IPS-15b (cell line): Measurements from ENCODE around the gene PLA2G2C.

Source experiments
- H3K27me3 ChIP-seq: one replicate; pipeline ENCODE4 v1.6.1; 2013; ENCODE audit warnings: low read length; ENCODE audit not compliant: control insufficient read depth, insufficient read depth
- H3K36me3 ChIP-seq: one replicate; pipeline ENCODE4 v1.6.1; 2013; ENCODE audit warnings: low read length; ENCODE audit not compliant: control insufficient read depth, insufficient read depth
- H3K4me1 ChIP-seq: one replicate; pipeline ENCODE4 v1.6.1; 2013; ENCODE audit warnings: mild to moderate bottlenecking, low read length; ENCODE audit not compliant: control insufficient read depth, insufficient read depth
- H3K4me3 ChIP-seq: one replicate; pipeline ENCODE4 v1.5.1; 2013; ENCODE audit warnings: low read depth, low read length
- H3K9ac ChIP-seq: one replicate; pipeline ENCODE4 v1.6.1; 2013; ENCODE audit warnings: low read depth, mild to moderate bottlenecking, low read length
- H3K9me3 ChIP-seq: one replicate; pipeline ENCODE4 v1.6.1; 2013; ENCODE audit warnings: mild to moderate bottlenecking, low read length; ENCODE audit not compliant: control insufficient read depth, insufficient read depth

PLA2G2C gene

GRCh38 chr1:20164694-20165202, 21.6 kb downstream of the PLA2G2C start:
- Histone ChIP-seq H3K9ac (no peak overlapping the region), H3K4me3 (no peak overlapping the region), H3K27me3 (no peaks in the 10 kb centered on the region), H3K4me1 (no peaks in the 10 kb centered on the region), H3K36me3 (no peaks in the 10 kb centered on the region), H3K9me3 (peaks cover 9% of the 10 kb centered on the region)

- H3K36me3 ChIP-seq: no peaks in the 10 kb centered on the region
- H3K27me3 ChIP-seq: no peaks in the 10 kb centered on the region
- H3K9ac ChIP-seq: no peak overlapping the region
- H3K4me1 ChIP-seq: no peaks in the 10 kb centered on the region
- peaks cover 9% of the 10 kb centered on the region for H3K9me3 ChIP-seq
- no peak overlapping the region for H3K4me3 ChIP-seq
Measured at GRCh38 chr1:20160034-20160433, 26.3 kb downstream of the PLA2G2C start.

- Histone ChIP-seq H3K36me3 (no peaks in the 10 kb centered on the region), H3K9me3 (peaks cover 9% of the 10 kb centered on the region), H3K27me3 (no peaks in the 10 kb centered on the region), H3K9ac (no peak overlapping the region), H3K4me3 (no peak overlapping the region), H3K4me1 (no peaks in the 10 kb centered on the region)
Measured at GRCh38 chr1:20158358-20159070, 27.8 kb downstream of the PLA2G2C start.

GRCh38 chr1:20154301-20154831, 32.0 kb downstream of the PLA2G2C start:
- Histone ChIP-seq H3K4me1 (peaks cover 8% of the 10 kb centered on the region), H3K9ac (no peak overlapping the region), H3K9me3 (no peaks in the 10 kb centered on the region), H3K36me3 (no peaks in the 10 kb centered on the region), H3K27me3 (no peaks in the 10 kb centered on the region), H3K4me3 (no peak overlapping the region)

GRCh38 chr1:20153000-20153418, 33.3 kb downstream of the PLA2G2C start:
- H3K9ac ChIP-seq: no peak overlapping the region
- no peaks in the 10 kb centered on the region for H3K36me3 ChIP-seq
- H3K4me3 ChIP-seq: no peak overlapping the region
- no peaks in the 10 kb centered on the region for H3K27me3 ChIP-seq
- peaks cover 8% of the 10 kb centered on the region for H3K4me1 ChIP-seq
- no peaks in the 10 kb centered on the region for H3K9me3 ChIP-seq

- Histone ChIP-seq H3K4me3 (no peak overlapping the region), H3K36me3 (no peaks in the 10 kb centered on the region), H3K9me3 (no peaks in the 10 kb centered on the region), H3K27me3 (no peaks in the 10 kb centered on the region), H3K4me1 (peaks cover 8% of the 10 kb centered on the region), H3K9ac (no peak overlapping the region)
Measured at GRCh38 chr1:20152599-20152930, 33.8 kb downstream of the PLA2G2C start.

GRCh38 chr1:20151906-20152598, 34.3 kb downstream of the PLA2G2C start:
- Histone ChIP-seq H3K4me3 (peak overlapping the region; percentile 39), H3K27me3 (no peaks in the 10 kb centered on the region), H3K9me3 (no peaks in the 10 kb centered on the region), H3K36me3 (no peaks in the 10 kb centered on the region), H3K4me1 (peaks cover 9% of the 10 kb centered on the region), H3K9ac (no peak overlapping the region)

GRCh38 chr1:20150969-20151368, 35.3 kb downstream of the PLA2G2C start:
- no peaks in the 10 kb centered on the region for H3K9me3 ChIP-seq
- no peak overlapping the region for H3K4me3 ChIP-seq
- no peaks in the 10 kb centered on the region for H3K27me3 ChIP-seq
- H3K36me3 ChIP-seq: no peaks in the 10 kb centered on the region
- H3K9ac ChIP-seq: no peak overlapping the region
- H3K4me1 ChIP-seq: peaks cover 9% of the 10 kb centered on the region

GRCh38 chr1:20150326-20150705, 36.0 kb downstream of the PLA2G2C start:
- Histone ChIP-seq H3K9ac (no peak overlapping the region), H3K9me3 (no peaks in the 10 kb centered on the region), H3K27me3 (no peaks in the 10 kb centered on the region), H3K36me3 (no peaks in the 10 kb centered on the region), H3K4me1 (peaks cover 9% of the 10 kb centered on the region), H3K4me3 (no peak overlapping the region)

GRCh38 chr1:20149601-20150325, 36.6 kb downstream of the PLA2G2C start:
- Histone ChIP-seq H3K27me3 (no peaks in the 10 kb centered on the region), H3K9ac (no peak overlapping the region), H3K4me1 (peaks cover 9% of the 10 kb centered on the region), H3K36me3 (no peaks in the 10 kb centered on the region), H3K4me3 (no peak overlapping the region), H3K9me3 (no peaks in the 10 kb centered on the region)

GRCh38 chr1:20148571-20149500, 37.5 kb downstream of the PLA2G2C start:
- Histone ChIP-seq H3K9ac (no peak overlapping the region), H3K9me3 (no peaks in the 10 kb centered on the region), H3K36me3 (no peaks in the 10 kb centered on the region), H3K27me3 (no peaks in the 10 kb centered on the region), H3K4me3 (no peak overlapping the region), H3K4me1 (peaks cover 9% of the 10 kb centered on the region)
